Central memory CD8-positive, alpha-beta T cell (primary cell): ENCODE results near the gene PLXND1.

ENCODE experiments used
- ATAC-seq: fragments of 150-1000 bp; cut with Tn5 transposase; replicated peaks from 2 replicates; pipeline ENCODE4 v1.10.0; 2022; ENCODE audit warnings: mild to moderate bottlenecking, moderate FRiP score, moderate number of reproducible peaks; ENCODE audit not compliant: poor library complexity, severe bottlenecking; ENCODE audit errors: extremely low read depth
- DNase-seq, 2 donors: peaks; one replicate each; pipeline ENCODE4 v3.0.0; 2021; ENCODE audit warnings: low spot score in 2 of 2
- H3K27ac Mint-ChIP-seq: one replicate; pipeline ENCODE4 v1.8.0; 2022; ENCODE audit warnings: low read depth, mild to moderate bottlenecking, moderate library complexity, mixed read lengths
- H3K27me3 Mint-ChIP-seq: one replicate; pipeline ENCODE4 v1.8.0; 2022; ENCODE audit warnings: mixed read lengths
- H3K36me3 Mint-ChIP-seq: one replicate; pipeline ENCODE4 v1.8.0; 2022; ENCODE audit warnings: mild to moderate bottlenecking, moderate library complexity, mixed read lengths; ENCODE audit not compliant: insufficient read depth
- H3K4me1 Mint-ChIP-seq: one replicate; pipeline ENCODE4 v1.8.0; 2022; ENCODE audit warnings: mixed read lengths
- H3K4me3 Mint-ChIP-seq: one replicate; pipeline ENCODE4 v1.8.0; 2022; ENCODE audit warnings: mild to moderate bottlenecking, moderate library complexity, mixed read lengths
- H3K9me3 Mint-ChIP-seq: one replicate; pipeline ENCODE4 v1.8.0; 2022; ENCODE audit warnings: mixed read lengths

The PLXND1 gene

DNA sequence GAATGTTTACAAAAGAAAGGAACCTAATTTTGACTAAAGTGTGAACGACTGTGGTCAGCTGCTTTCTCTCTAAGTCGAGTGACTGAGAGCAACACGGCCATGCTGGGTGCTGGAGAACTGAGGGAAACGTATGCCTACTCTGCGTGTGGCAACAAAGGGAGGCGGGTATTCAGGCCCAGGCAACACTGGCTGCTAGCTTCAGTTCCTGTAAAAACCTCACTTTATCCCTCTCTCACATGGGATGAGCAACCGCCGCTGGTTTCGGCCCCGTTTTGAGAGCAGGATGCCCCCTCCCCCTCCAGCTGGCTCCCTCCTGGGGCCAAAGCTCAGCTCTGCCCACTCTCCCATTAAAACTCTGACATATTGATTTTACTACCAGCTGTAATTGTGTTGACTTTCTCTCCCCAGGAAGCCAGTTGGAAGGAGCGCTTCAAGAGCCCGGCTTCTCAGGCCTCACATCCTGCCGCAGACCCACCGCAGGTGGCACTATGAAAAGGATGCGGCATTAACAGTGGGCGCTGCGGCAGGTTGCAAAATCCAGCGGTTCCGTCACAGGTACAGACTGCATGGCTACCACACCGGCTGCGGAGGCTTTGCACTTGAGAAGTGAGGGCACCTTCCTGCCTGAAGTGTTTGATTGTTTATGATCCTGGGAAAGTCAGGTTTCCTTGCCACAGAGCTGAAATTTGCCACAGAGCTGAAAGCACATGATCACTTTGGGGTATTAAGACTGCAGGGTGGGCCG is 12.7 kb downstream of the PLXND1 start:
- Mint-ChIP-seq H3K9me3 (no peaks in the 10 kb centered on the region), H3K27ac (peak overlapping the region; percentile 94), H3K36me3 (peaks cover 8% of the 10 kb centered on the region), H3K27me3 (no peaks in the 10 kb centered on the region), H3K4me3 (peak overlapping the region; percentile 70), H3K4me1 (peaks cover 48% of the 10 kb centered on the region)
- ATAC-seq (peak; percentile 81), DNase-seq (peak; percentile 42 to 62)

DNA sequence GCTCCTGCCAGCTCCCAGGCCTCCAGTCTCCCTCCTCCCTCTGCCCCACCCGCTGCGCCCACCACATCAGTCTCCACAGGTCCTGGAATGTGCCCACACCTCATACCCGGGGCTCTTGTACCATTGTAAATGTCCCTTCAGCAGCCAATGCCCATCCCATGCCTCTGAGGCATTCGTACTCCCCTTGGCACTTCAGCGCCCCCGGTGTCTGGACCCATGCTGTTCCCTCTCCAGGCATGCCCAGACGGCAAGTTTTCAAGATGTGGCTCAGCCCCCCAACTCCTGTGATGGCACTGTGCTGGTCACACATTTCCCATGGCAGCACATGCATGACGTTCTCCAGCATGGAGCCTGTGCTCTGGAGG is 13.3 kb downstream of the PLXND1 start:
- no peak for DNase-seq
- H3K4me1 Mint-ChIP-seq: peaks cover 43% of the 10 kb centered on the region
- H3K27ac Mint-ChIP-seq: peak overlapping the region; percentile 94

DNA sequence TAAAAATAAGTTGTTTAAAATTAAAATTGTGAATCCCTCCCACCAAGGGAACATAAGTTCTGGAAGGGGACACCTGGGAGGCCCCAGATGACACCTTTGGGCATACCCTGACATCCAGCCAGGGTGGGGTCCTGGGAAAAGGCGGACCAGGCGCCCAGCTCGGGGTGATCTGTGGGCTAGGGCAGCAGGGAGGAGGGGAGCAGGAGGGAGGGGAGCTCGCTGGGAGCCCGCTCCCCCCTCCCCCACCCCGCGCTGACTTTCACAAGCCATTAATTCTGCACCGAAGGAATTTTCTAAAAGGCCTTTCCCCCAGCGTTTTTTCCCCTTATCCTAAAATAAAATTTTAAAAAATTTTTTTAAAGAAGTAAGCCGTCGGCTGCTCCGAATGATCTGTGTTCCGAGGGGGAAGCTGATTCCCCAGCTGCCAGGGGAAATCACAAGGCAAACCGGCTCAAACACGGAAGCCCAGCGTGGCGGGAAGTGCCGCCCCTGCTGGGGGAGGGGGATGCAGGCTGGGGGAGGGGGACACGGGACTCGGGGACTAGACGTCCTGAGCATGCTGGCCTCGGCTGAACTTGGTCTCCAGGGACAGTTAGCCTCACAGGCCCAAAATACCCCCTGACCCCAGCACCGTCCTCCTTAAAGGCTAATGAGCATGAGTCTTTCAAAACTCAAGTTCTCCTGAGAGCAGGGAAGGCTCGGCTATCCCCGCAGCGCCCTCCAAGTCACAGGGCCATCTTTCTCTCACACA is 13.9 kb downstream of the PLXND1 start:
- Mint-ChIP-seq H3K27ac (no peak overlapping the region), H3K36me3 (peaks cover 8% of the 10 kb centered on the region), H3K9me3 (no peaks in the 10 kb centered on the region), H3K27me3 (no peaks in the 10 kb centered on the region), H3K4me3 (peak overlapping the region; percentile 70), H3K4me1 (peaks cover 43% of the 10 kb centered on the region)
- no peak for DNase-seq
- ATAC-seq: no peak

More for the DNA sequence above, 13.3 kb downstream of the PLXND1 start:
- ATAC-seq: no peak
- Mint-ChIP-seq H3K9me3 (no peaks in the 10 kb centered on the region), H3K27me3 (no peaks in the 10 kb centered on the region), H3K36me3 (peaks cover 8% of the 10 kb centered on the region), H3K4me3 (peak overlapping the region; percentile 70)

DNA sequence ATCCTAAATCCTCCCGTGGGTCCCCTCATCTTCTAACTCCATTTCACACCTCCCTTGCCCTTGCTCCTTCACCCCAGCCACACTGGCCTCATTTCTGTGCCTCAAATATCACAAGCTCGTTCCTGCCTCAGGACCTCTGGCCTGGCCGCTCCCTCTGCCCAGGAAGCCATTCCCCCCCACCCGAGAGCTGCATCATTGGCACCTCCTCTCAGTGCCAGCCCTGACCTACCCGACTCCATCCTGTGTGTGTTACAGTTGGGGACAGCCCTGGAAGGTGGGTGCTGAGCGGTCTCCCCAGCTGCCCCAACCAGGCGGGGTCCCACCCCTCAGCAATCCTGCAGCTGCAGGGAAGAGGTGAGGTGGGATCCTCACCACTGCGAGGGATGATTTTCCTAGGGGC is 14.5 kb downstream of the PLXND1 start:
- Mint-ChIP-seq H3K4me3 (no peak overlapping the region), H3K4me1 (peaks cover 44% of the 10 kb centered on the region), H3K9me3 (no peaks in the 10 kb centered on the region), H3K27ac (no peak overlapping the region), H3K27me3 (no peaks in the 10 kb centered on the region), H3K36me3 (peaks cover 8% of the 10 kb centered on the region)
- DNase-seq: no peak
- ATAC-seq: no peak

DNA sequence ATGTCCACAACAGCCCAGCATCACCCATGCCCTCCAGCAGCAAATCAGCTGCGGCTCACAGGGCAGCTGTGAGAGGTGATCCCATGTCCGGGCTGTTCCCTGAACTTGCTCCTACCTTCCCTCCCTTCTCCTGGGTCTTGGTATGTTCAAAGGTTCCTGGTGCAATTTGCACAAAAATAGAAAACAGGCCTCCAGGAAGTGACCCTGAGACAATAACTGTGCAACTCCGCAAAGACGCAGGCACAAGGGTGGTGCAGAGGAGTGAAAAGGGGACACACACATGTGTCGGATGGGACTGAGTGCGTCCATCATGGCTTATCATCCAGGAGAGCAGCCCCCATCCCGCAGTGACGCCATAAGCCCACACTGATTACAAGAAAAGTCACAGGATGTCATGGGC is 16.3 kb downstream of the PLXND1 start:
- peaks cover 40% of the 10 kb centered on the region for H3K4me1 Mint-ChIP-seq
- no peak for DNase-seq
- no peak overlapping the region for H3K4me3 Mint-ChIP-seq
- H3K27ac Mint-ChIP-seq: peak overlapping the region; percentile 38
- H3K27me3 Mint-ChIP-seq: no peaks in the 10 kb centered on the region
- H3K36me3 Mint-ChIP-seq: peaks cover 10% of the 10 kb centered on the region
- no peaks in the 10 kb centered on the region for H3K9me3 Mint-ChIP-seq
- ATAC-seq: no peak

DNA sequence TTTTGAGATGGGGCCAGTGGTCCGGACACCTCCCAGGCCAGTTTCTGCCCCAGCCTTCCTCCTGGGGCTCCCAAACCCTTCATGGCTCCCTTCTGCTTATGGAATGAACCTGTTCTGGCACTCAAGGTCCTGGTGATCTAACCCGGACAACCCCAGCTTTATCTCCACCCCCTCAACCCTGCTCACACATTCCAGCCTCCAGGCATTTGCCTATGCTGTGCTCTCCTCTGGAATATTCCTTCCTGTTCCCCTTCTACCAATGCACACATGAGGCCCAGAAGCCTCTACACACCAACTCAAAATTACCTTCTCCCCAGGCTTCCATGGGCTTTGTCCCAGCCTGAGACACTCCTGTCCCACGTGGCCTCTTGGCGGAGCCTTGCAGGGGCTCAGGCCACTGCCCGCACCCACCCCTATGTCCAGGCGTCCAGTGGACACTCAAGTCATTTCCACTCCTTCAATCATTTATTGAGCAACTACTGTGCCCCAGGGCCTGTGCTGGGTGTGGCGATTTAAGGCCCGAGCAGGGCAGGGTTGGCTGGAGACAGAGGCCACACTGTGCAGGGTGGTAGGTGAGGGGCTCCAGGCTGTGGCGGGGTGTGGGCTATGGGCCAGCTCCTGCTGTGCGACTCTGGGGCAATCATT is 18.8 kb downstream of the PLXND1 start:
- Mint-ChIP-seq H3K9me3 (no peaks in the 10 kb centered on the region), H3K4me1 (peaks cover 24% of the 10 kb centered on the region), H3K36me3 (peaks cover 7% of the 10 kb centered on the region), H3K27me3 (no peaks in the 10 kb centered on the region), H3K27ac (no peak overlapping the region), H3K4me3 (no peak overlapping the region)
- DNase-seq (no peak), ATAC-seq (no peak)

DNA sequence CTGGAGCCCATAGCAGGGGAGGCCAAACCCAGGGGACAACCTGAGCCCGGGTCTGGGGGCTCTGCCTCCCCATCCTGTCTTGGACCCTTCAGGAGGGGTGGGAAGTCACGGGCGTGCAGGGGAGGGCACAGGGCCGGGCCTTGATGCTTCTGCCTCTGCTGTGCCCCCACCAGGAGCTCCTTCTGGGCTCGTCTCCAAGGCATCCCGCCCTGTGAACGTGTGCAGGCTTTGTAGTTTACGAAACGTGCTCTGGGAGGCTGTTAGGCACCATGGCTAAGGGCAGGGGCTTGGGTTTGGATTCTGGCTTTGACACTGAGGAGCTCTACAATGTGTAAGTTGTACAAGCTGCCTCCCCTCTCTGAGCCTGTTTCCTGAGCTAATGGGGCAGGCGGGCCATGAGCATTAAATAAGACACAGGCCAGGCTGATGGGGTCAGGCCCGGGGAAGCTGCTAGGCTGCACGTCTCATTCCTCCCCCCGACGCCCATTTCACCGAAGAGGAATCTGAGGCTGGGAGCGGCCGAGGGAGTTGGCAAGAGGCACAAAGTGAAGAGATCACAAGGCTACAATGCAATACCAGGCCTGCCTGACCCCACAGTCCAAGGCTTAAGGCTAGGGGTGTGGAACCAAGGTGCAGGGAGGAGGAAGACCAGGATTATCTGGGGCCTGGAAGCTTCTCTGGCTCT is 19.6 kb downstream of the PLXND1 start:
- DNase-seq (no peak), ATAC-seq (no peak)
- H3K27ac Mint-ChIP-seq: no peak overlapping the region
- H3K9me3 Mint-ChIP-seq: no peaks in the 10 kb centered on the region
- H3K27me3 Mint-ChIP-seq: no peaks in the 10 kb centered on the region
- H3K4me1 Mint-ChIP-seq: peaks cover 22% of the 10 kb centered on the region
- H3K4me3 Mint-ChIP-seq: no peak overlapping the region
- H3K36me3 Mint-ChIP-seq: peaks cover 7% of the 10 kb centered on the region

DNA sequence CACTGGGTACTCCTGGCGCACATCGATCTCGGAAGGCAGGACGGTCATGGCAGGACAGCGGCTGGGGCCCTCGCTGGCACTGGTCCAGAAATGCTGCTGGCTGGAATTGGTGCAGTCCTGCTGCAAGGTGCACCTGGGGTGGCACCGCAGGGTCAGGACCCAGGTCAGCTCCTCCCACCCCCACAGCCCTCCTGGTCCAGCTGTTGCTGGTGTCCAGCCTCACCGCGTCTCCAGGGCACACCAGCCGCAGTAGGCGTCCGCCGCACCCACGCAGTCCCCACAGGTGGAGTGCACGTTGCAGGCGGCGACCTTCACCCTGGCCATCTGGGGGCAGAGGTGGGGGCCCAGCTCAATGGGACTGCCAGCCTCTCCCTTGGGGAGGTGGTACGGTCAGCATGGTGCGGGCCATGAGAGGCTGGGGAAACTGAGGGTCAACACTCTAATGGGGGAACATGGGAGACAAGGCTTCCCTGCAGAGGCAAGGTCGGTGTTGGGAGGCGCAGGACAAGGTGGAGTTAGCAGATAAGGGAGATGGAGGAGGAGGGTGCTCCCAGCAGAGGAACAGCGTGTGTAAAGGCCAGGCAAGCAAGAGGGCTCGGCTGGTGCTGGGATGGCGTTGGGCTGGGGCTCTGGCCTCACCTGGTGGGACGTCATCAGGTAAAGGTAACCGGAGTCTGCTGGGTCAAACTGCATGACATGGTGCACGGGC is 20.4 kb downstream of the PLXND1 start:
- peaks cover 7% of the 10 kb centered on the region for H3K36me3 Mint-ChIP-seq
- no peak for ATAC-seq
- no peak overlapping the region for H3K4me3 Mint-ChIP-seq
- no peaks in the 10 kb centered on the region for H3K9me3 Mint-ChIP-seq
- no peak overlapping the region for H3K27ac Mint-ChIP-seq
- H3K4me1 Mint-ChIP-seq: peaks cover 20% of the 10 kb centered on the region
- no peak for DNase-seq
- no peaks in the 10 kb centered on the region for H3K27me3 Mint-ChIP-seq

DNA sequence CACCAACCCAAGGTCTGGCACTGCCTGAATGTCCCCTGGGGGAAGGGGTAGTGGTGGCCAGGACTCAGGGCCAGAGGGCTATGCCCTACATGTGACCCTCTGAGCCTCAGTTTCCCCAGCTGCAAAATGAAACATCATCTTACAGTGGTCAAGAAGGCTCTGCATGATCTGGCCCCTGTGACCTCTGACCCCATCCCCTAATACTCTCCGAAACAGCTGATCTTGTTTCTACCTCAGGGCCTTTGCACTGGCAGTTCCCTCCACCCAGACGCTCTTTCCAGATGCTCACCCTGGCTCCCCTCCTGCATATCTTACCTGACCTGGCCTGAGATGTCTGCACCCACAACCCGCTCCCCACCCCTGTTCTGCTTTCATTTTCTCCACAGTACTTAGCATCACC is 21.8 kb downstream of the PLXND1 start:
- Mint-ChIP-seq H3K9me3 (no peaks in the 10 kb centered on the region), H3K4me1 (peaks cover 22% of the 10 kb centered on the region), H3K4me3 (no peak overlapping the region), H3K27me3 (no peaks in the 10 kb centered on the region), H3K36me3 (peaks cover 10% of the 10 kb centered on the region), H3K27ac (no peak overlapping the region)
- no peak for ATAC-seq
- DNase-seq: no peak

DNA sequence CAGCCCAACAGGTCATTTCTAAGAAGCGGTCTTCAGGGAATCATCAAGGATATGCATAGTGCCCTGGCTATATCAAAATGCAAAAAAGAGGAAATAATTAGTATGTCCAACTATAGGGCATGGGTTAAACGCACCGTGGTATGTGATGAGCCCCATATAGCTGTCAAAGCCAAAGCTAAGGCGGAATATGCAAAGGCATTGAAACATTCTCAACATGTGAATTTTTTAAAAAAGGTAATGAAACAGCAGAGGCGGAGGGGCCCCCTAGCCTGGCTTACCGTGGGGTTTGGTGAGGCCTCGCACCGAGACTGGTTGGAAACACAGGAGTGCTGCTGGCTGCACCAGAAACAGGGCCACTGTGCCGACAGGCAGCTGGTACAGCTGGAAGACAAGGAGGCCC is 23.2 kb downstream of the PLXND1 start:
- DNase-seq: no peak
- H3K27ac Mint-ChIP-seq: no peak overlapping the region

DNA sequence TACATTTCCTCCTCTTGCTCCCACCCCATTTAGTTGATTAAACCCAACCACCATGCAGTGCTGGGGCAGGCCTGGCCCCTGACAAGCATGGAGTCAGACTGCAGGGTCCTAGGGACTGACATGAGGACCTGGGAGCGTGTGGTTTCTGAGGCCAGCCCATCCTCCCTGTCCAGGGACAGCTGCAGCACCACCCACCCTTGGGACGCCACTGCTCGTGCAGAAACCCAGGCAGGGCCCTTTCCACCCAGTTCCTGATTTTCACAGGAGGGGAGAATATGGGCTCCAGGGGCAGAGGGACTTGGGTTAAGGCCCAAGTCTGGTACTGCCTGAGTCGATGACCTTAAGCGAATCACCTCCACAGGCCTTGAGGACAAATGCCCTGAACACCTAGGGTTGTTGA is 23.7 kb downstream of the PLXND1 start:
- Mint-ChIP-seq H3K36me3 (peaks cover 12% of the 10 kb centered on the region), H3K4me1 (peaks cover 37% of the 10 kb centered on the region), H3K9me3 (no peaks in the 10 kb centered on the region), H3K27ac (no peak overlapping the region), H3K27me3 (no peaks in the 10 kb centered on the region), H3K4me3 (no peak overlapping the region)
- ATAC-seq (no peak), DNase-seq (no peak)

More for the DNA sequence above, 23.2 kb downstream of the PLXND1 start:
- Mint-ChIP-seq H3K4me3 (no peak overlapping the region), H3K36me3 (peaks cover 12% of the 10 kb centered on the region), H3K4me1 (peaks cover 34% of the 10 kb centered on the region), H3K27me3 (no peaks in the 10 kb centered on the region), H3K9me3 (no peaks in the 10 kb centered on the region)
- no peak for ATAC-seq

DNA sequence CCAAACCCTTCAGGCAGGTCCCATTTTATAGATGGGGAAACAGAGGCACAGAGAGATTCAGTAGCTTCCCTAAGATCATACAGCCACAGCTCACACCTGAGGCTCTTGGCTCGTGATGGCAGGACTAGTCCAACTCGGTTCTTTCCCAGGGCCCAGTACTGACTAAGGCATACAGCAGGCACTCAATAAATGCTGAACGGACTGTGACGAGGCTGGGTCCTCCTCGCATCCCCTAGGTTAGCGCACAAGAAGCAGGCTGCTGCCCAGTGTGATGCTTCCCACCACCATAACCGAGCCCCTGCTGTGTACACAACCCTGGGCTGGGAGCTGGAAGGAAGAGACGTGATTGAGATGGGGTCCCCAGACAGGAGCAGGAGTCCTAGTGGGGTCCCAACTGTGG is 24.9 kb downstream of the PLXND1 start:
- peak overlapping the region; percentile 80 for H3K27ac Mint-ChIP-seq
- DNase-seq (no peak), ATAC-seq (no peak)
- no peaks in the 10 kb centered on the region for H3K9me3 Mint-ChIP-seq
- H3K36me3 Mint-ChIP-seq: peaks cover 20% of the 10 kb centered on the region
- H3K27me3 Mint-ChIP-seq: no peaks in the 10 kb centered on the region
- no peak overlapping the region for H3K4me3 Mint-ChIP-seq
- peaks cover 40% of the 10 kb centered on the region for H3K4me1 Mint-ChIP-seq
